PC-9 (cell line): ENCODE results near the gene DNAJC22. TPM values are rescaled to one million over a fixed set of nuclear protein-coding genes. Genes with fewer than 3 reads are reported as not detected.

Source experiments
- BruUV-seq: library from RNA; stranded (reverse); fragments of 400-500 nt; replicated peaks from 2 replicates; lab custom pipeline; 2021; lab: Mats Ljungman, UMichigan
- CTCF ChIA-PET: fragments of 300-600 bp; sonication (Branson Sonifier 250); formaldehyde crosslinking; loops from one replicate; lab custom pipeline; 2022; ENCODE audit warnings: antibody characterized with exemption; lab: Charles Lee
- POLR2A ChIA-PET: fragments of 300-600 bp; sonication (Branson Sonifier 250); formaldehyde crosslinking; loops from one replicate; lab custom pipeline; 2022; ENCODE audit warnings: antibody characterized with exemption; ENCODE audit not compliant: unreplicated experiment; lab: Charles Lee
- DNase-seq, 2 experiments: peaks; one replicate each; pipeline versions ENCODE4 v3.0.0 to v3.0.0-alpha.2; 2015 to 2022; ENCODE audit warnings: mixed read lengths in 1 of 2
- H2AFZ ChIP-seq: fragments of 200-600 bp; sonication (generic); 2 replicates; pipeline ENCODE4 v1.8.1; 2017; ENCODE audit warnings: antibody characterized with exemption
- H3F3A ChIP-seq: fragments of 200-600 bp; sonication (generic); 2 replicates; pipeline ENCODE4 v1.8.1; 2017; ENCODE audit warnings: antibody characterized with exemption, mild to moderate bottlenecking, low read depth; ENCODE audit not compliant: insufficient read depth
- H3K27ac ChIP-seq: fragments of 200-600 bp; sonication (generic); 2 replicates; pipeline ENCODE4 v1.6.1; 2016; ENCODE audit warnings: mixed run types
- H3K27me3 ChIP-seq: fragments of 200-600 bp; sonication (generic); 2 replicates; pipeline ENCODE4 v1.6.1; 2016; ENCODE audit warnings: low read depth, mixed run types; ENCODE audit not compliant: insufficient read depth
- H3K36me3 ChIP-seq: fragments of 200-600 bp; sonication (generic); 2 replicates; pipeline ENCODE4 v1.6.1; 2016; ENCODE audit warnings: low read depth, mixed run types
- H3K4me1 ChIP-seq: fragments of 200-600 bp; sonication (generic); replicated peaks from 2 replicates; pipeline ENCODE4 v1.6.1; 2016; ENCODE audit warnings: mixed run types; ENCODE audit not compliant: insufficient read depth
- H3K4me2 ChIP-seq: fragments of 200-600 bp; sonication (generic); 2 replicates; pipeline ENCODE4 v1.6.1; 2017; ENCODE audit warnings: mixed run types
- H3K4me3 ChIP-seq: fragments of 200-600 bp; sonication (generic); 2 replicates; pipeline ENCODE4 v1.6.1; 2016; ENCODE audit warnings: mixed run types
- H3K79me2 ChIP-seq: fragments of 200-600 bp; sonication (generic); 2 replicates; pipeline ENCODE4 v1.6.1; 2017; ENCODE audit warnings: low read depth, mixed run types
- H3K9me2 ChIP-seq: fragments of 200-600 bp; sonication (generic); 2 replicates; pipeline ENCODE4 v1.8.1; 2017; ENCODE audit warnings: mild to moderate bottlenecking; ENCODE audit not compliant: insufficient read depth
- H3K9me3 ChIP-seq: fragments of 200-600 bp; sonication (generic); 2 replicates; pipeline ENCODE4 v1.8.1; 2016; ENCODE audit warnings: low read depth; ENCODE audit not compliant: insufficient read depth
- H4K20me1 ChIP-seq: fragments of 200-600 bp; sonication (generic); 2 replicates; pipeline ENCODE4 v1.8.1; 2017; ENCODE audit not compliant: insufficient read depth
- CTCF ChIP-seq: fragments of 200-600 bp; sonication (generic); conservative IDR thresholded peaks from 2 replicates; pipeline ENCODE4 v1.6.1; 2017; ENCODE audit warnings: mixed run types, antibody characterized with exemption, mild to moderate bottlenecking, moderate library complexity
- EZH2 ChIP-seq: fragments of 200-600 bp; sonication (generic); IDR thresholded peaks from 2 replicates; pipeline ENCODE4 v1.8.0; 2017; ENCODE audit warnings: antibody characterized with exemption, low read depth
- intact Hi-C: fragments of 100-400 bp; cut with micrococcal nuclease; formaldehyde crosslinking; loops from one replicate; pipeline ENCODE4 v1.10.0; 2022; ENCODE audit not compliant: unreplicated experiment
- total RNA-seq: library from RNA; stranded (reverse); gene quantifications from 2 replicates; pipeline ENCODE4 v1.2.3, GENCODE V29; 2021

Gene DNAJC22
- total RNA-seq, 1 experiment from 2014 or later: 3.7 TPM

DNA sequence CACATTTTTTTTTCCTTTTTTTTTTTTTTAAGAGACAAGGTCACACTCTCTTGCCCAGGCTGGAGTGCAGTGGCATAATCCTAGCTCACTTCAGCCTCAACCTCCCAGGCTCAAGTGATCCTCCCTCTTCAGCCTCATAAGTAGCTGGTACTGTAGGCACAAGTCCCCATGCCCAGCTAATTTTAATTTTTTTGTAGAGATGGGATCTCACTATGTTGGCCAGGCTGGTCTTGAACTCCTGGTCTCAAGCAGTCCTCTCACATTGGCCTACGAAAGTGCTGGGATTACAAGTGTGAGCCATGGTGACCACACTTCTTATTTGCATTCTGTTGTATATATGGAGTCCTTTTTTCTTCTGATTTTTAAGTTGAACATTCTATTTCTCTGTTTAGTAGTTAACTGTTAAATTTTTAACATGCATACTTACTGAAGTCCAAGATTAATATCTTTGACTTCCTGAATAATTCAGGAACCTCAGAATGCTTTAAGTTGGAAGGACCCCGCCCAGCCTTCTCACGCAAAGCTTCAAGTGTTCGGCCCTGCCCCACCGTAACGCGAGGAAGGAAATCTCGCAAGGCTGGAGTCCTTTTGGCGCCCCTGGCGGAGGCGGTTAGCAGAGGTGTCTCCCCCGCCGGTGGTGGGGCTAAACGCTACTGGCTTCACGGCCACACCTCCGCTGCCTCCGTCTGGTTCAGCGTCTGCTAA, 42.1 kb downstream of the DNAJC22 start:
- H3K79me2 ChIP-seq: peaks cover 25% of the 10 kb centered on the region
- H3F3A ChIP-seq: peaks cover 3% of the 10 kb centered on the region; the same call in 1 of the 2 replicates
- CTCF ChIA-PET: no interaction called here

GRCh38 chr12:49389387-49389703, 42.7 kb downstream of the DNAJC22 start:
- peaks cover 3% of the 10 kb centered on the region; the same call in 1 of the 2 replicates for H3F3A ChIP-seq
- no peak for DNase-seq
- H3K79me2 ChIP-seq: peaks cover 21% of the 10 kb centered on the region
- peaks cover 3% of the 10 kb centered on the region; the same call in 1 of the 2 replicates for H4K20me1 ChIP-seq
- BruUV-seq: no TSS peak
- H3K9me2 ChIP-seq: no peaks in the 10 kb centered on the region
- no peaks in the 10 kb centered on the region for H3K27me3 ChIP-seq
- intact Hi-C loops: no loop called here
- no peak overlapping the region for H3K27ac ChIP-seq
- H3K4me3 ChIP-seq: no peak overlapping the region
- H3K36me3 ChIP-seq: no peaks in the 10 kb centered on the region
- no peak overlapping the region for H2AFZ ChIP-seq
- CTCF ChIA-PET: no interaction called here
- no peaks in the 10 kb centered on the region for H3K9me3 ChIP-seq
- TF ChIP-seq CTCF: no peak
- no peak for TF ChIP-seq EZH2
- POLR2A ChIA-PET: no interaction called here
- no peaks in the 10 kb centered on the region for H3K4me1 ChIP-seq
- no peak overlapping the region for H3K4me2 ChIP-seq

More for the DNA sequence above, 42.1 kb downstream of the DNAJC22 start:
- no peak overlapping the region for H2AFZ ChIP-seq
- H3K27me3 ChIP-seq: no peaks in the 10 kb centered on the region
- no peak overlapping the region for H3K4me2 ChIP-seq
- H3K4me1 ChIP-seq: no peaks in the 10 kb centered on the region
- DNase-seq: no peak
- intact Hi-C loops: no loop called here
- H3K36me3 ChIP-seq: no peaks in the 10 kb centered on the region
- TF ChIP-seq CTCF (no peak), EZH2 (no peak)
- no peaks in the 10 kb centered on the region for H3K9me3 ChIP-seq
- peaks cover 6% of the 10 kb centered on the region; the same call in 1 of the 2 replicates for H4K20me1 ChIP-seq
- H3K9me2 ChIP-seq: no peaks in the 10 kb centered on the region
- H3K4me3 ChIP-seq: no peak overlapping the region
- no TSS peak for BruUV-seq
- no peak overlapping the region for H3K27ac ChIP-seq
- POLR2A ChIA-PET: no interaction called here

DNA sequence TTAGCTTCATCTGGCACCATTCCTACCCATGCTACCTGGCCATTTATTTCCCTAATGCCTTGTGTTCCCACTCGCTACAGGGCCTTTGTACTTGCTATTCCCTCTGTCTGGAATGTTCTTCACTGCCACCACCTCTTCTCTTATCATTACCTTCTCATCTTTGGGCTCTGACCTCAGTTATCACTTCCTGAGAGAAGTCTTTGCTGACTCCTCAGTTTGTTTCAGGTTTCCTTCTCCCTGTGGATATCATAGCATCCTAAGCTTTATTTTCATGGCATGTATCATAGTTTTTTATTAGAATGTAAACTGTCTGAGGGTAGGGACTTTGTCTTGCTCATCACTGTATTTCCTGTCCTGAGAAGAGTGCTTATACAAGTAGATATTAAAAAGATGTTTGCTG, 50.3 kb downstream of the DNAJC22 start:
- H4K20me1 ChIP-seq: peaks cover 2% of the 10 kb centered on the region; the same call in 1 of the 2 replicates
- H3K9me2 ChIP-seq: no peaks in the 10 kb centered on the region
- peaks cover under 1% of the 10 kb centered on the region; the same call in 1 of the 2 replicates for H3F3A ChIP-seq
- TF ChIP-seq CTCF: no peak
- TF ChIP-seq EZH2: no peak
- ChIA-PET POLR2A (no interaction called here), CTCF (no interaction called here)
- H3K79me2 ChIP-seq: peaks cover 20% of the 10 kb centered on the region
- H3K4me3 ChIP-seq: no peak overlapping the region
- no peaks in the 10 kb centered on the region for H3K36me3 ChIP-seq
- no peaks in the 10 kb centered on the region for H3K4me1 ChIP-seq
- no peaks in the 10 kb centered on the region for H3K9me3 ChIP-seq
- H2AFZ ChIP-seq: no peak overlapping the region
- no peak overlapping the region for H3K4me2 ChIP-seq
- intact Hi-C loops: no loop called here
- BruUV-seq: no TSS peak
- DNase-seq: no peak
- no peak overlapping the region for H3K27ac ChIP-seq
- H3K27me3 ChIP-seq: no peaks in the 10 kb centered on the region
